NCI-H69 (cell line): ENCODE data around the gene VSTM5.
"Not testable (repeated sequence)": the region's sequence is repeated elsewhere in the genome, so short reads cannot be mapped to it uniquely, and the experiment has no call there.

ENCODE experiments used
- DNase-seq: peaks from one replicate; lab custom pipeline; 2025; lab: John Stamatoyannopoulos, UW

Gene VSTM5

GRCh38 chr11:93850594-93851018, at the start of gene VSTM5:
VSTM5 (minus strand) TSS chr11:93850618; CDS start chr11:93850502, 116 bp downstream.
- DNase-seq: no peak

- DNase-seq: peak; percentile 88
Observed at GRCh38 chr11:93895106-93895862, 44.9 kb upstream of the VSTM5 start.

GRCh38 chr11:93890391-93891051, 40.1 kb upstream of the VSTM5 start:
- DNase-seq: no peak

- no peak for DNase-seq
Observed at GRCh38 chr11:93887111-93887510, 36.7 kb upstream of the VSTM5 start.

- DNase-seq: not testable (repeated sequence)
Observed at GRCh38 chr11:93879114-93879513, 28.7 kb upstream of the VSTM5 start.

- no peak for DNase-seq
Observed at GRCh38 chr11:93875637-93876036, 25.2 kb upstream of the VSTM5 start.

- DNase-seq: no peak
Observed at GRCh38 chr11:93871526-93871925, 21.1 kb upstream of the VSTM5 start.

GRCh38 chr11:93870616-93871015, 20.2 kb upstream of the VSTM5 start:
- DNase-seq: no peak

GRCh38 chr11:93869830-93870229, 19.4 kb upstream of the VSTM5 start:
- DNase-seq: peak; percentile 6

- DNase-seq: peak; percentile 60
Observed at GRCh38 chr11:93868404-93868803, 18.0 kb upstream of the VSTM5 start.

GRCh38 chr11:93861808-93862207, 11.4 kb upstream of the VSTM5 start:
- no peak for DNase-seq

- DNase-seq: no peak
Observed at GRCh38 chr11:93858121-93858775, 7.8 kb upstream of the VSTM5 start.

- DNase-seq: peak; percentile 11
Observed at GRCh38 chr11:93857413-93858120, 7.1 kb upstream of the VSTM5 start.

- no peak for DNase-seq
Observed at GRCh38 chr11:93852242-93852641, 1.8 kb upstream of the VSTM5 start.

- peak; percentile 70 for DNase-seq
Observed at GRCh38 chr11:93849751-93850593, 446 bp downstream of the VSTM5 start.

- no peak for DNase-seq
Observed at GRCh38 chr11:93849201-93849600, 1.2 kb downstream of the VSTM5 start.

GRCh38 chr11:93846411-93846810, 4.0 kb downstream of the VSTM5 start:
- DNase-seq: no peak

- no peak for DNase-seq
Observed at GRCh38 chr11:93845181-93846092, 5.0 kb downstream of the VSTM5 start.

- DNase-seq: peak; percentile 41
Observed at GRCh38 chr11:93844568-93844967, 5.8 kb downstream of the VSTM5 start.

GRCh38 chr11:93843906-93844305, 6.5 kb downstream of the VSTM5 start:
- no peak for DNase-seq
